HK-2 (cell line): Measurements from ENCODE around the gene CTNNA2.

Experiments
- DNase-seq: peaks from one replicate; pipeline ENCODE4 v3.0.0-alpha.2; 2018; ENCODE audit not compliant: unreplicated experiment

CTNNA2 gene

DNA sequence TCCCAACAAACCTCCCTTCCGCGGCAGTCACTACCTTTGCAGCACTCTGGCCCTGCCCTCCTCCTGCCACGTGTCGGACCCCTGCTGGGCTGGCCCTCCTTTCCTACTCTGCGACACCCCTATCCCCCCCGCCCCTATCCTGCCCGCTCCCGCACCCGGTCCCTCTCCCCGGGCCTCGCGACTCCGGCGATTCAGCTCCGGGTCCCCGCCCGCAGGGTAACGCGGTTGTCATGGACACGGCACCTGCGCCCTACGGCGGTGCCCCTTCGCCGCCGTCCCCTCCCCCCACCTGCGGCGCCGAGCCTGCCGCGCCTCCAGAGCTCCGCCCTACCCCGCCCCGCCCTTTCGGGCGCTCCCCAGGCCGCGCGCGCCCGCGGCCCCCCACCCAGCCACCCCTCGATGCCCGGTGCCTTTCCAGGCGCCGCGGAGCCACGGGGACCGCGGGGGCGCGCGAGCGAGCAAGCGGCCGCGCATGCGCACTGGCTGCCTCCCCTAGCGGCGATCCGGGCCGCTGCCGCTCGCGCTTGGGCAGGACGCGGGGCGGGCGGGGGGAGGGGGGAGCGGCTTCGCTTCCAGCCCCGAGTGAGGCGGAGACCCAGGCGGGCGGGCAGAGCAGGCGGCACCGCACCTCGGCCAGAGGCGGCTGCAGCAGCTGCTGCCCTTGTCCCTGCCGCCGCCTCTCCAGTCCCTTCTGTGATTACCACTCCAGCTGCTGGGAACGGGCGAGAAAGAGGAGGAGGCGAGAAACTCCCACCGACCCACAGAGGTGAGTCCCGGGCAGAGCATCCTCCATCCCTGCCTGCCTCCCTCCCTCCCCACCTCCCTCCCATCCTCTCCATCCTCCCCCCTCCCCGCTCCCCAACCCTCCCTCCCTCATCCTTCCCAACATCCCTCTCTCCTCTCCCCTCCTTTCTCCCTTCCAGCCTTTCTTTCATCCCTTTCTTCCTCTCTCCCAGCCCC, at the start of gene CTNNA2:
Gene CTNNA2 (plus strand): TSS at position 610 of the 960 bp plus-strand sequence.
- peak; percentile 71 for DNase-seq

DNA sequence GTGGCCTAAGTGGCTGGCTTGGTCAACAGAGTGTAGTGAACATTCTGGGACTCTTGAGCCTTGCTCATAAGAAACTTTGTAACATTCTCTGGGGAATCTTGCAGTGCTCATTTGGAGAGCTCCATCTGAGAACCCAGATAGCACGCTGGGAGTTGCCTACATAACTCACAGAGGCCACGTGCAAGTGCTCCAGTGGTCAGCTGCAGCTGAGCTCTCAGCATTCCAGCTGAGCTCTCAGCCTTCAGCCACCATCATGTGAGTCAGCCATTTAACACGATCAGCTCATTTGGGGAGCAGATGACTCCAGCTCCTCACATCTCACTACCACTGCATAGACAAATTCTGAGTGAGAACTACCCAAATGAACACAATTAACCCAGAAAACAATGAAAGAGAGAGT, 25.5 kb upstream of the CTNNA2 start:
- no peak for DNase-seq

DNA sequence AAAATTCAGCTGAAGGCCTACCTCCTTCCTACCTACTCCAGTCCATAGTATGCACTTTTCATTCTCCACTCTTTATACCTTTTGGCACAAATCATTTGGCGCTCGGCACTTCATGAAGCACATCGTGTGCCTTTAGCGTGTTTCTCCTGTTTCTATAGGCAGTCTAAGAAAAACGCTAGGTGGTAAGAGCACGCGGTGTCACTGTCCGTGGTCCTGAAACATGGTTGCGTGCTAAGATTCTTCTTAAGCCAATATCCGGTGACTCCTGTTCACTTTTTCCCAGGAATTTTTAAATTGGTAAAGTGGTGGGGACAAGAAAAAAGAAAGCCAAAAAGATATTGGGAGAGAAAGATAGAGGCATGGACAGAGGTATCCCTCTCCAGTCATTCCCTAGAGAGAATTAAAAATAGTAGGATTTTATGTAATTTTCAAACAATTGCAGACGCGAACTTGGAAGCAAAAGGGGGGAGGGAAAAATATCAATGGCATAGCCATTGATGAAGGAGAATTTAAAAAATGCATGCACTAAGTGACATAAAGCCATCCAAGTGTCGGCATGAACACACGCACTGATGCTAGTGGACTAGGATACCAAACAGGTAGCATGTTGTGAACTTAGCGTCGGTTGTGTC, 1.4 kb upstream of the CTNNA2 start:
- peak; percentile 51 for DNase-seq

DNA sequence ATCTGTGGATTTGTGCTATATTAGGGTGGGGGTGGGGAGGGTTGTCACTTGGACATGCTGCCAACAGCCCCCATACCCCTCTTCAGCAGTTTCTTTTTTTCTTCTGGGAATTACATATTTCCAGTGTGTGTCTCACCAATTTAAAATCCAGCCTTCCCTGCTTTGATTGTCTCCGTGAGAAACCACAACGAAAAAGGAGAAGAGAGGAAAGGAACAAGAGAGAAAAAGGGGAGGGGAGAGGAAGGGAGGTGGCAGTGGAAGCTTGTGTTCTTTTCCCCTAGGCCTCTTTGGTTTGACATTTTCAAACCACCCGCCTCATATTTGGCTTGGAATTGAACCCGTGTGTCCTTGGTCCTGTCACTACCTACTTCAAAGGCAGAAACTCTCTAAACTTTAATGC, 860 bp downstream of the CTNNA2 start:
- DNase-seq = no peak

DNA sequence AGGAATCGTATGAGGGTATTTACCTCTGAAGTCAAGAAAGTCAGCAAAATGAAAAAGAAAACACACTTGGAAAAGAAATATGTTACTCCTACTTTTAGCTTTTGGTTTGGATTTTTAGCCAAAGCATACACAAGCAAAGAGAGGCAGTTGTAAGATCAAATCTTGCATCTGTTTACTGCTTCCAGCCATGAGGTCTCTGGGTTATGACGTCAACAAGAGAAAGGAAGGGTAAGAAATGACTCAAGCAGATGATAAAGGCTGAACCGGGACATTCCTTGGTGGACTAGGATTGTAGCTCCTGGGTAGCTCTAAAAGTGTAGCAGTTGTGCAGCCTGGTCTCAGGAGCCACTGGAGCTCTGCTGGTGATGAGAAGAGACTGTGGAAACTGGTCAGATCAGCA, 16.8 kb downstream of the CTNNA2 start:
- no peak for DNase-seq

DNA sequence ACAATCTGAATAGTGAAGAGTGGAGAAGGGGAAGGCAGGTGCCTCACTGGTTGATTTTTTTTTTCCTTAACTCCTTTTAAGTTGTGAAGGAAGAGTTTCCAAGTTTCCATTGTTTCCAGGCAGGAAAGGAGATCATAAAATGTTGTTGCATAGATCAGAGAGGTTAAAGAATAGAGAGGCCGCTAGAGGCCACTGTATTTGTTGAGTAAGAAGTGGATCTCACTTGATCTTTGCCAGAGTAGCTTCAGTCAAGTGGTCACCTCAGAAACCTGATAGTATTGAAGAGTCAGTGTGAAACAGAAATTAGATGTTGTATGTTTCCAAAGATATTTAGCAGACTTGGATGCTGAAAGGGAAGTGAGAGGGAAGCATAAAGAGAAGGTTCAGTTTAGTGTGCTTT, 17.6 kb downstream of the CTNNA2 start:
- no peak for DNase-seq

DNA sequence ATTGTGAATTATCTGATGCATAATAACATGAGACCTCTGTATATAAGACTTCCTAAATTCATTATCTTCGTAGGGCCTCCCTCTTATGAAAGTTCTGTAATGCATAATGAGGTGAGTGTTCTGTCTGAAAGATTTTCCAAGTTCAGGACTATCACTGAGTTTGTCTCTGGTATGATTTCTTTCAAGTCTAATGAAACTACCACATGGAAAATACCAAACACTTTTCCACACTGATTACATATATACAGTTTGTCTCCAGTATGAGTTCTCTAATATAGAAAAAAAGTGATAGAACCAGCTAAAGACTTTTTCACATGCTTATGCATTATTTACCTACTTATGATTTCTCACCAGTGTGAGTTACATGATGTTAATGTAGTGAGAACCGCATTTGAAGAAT, 34.7 kb downstream of the CTNNA2 start:
- no peak for DNase-seq

DNA sequence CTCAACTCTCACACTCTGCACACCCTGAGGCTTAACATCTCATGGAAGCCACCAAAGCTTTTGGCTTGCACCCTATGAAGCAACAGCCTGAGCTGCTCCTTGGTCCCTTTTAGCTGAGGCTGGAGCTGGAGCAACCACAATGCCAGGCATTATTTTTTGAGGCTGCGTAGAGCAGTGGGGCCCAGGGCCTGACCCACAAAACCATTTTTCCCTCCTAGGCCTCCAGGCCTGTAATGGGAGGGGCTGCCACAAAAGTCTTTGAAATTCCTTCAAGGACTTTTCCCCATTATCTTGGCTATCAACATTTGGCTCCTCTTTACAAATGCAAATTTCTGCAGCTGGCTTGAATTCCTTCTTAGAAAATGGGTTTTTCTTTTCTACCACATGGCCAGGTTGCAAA, 39.8 kb downstream of the CTNNA2 start:
- no peak for DNase-seq

DNA sequence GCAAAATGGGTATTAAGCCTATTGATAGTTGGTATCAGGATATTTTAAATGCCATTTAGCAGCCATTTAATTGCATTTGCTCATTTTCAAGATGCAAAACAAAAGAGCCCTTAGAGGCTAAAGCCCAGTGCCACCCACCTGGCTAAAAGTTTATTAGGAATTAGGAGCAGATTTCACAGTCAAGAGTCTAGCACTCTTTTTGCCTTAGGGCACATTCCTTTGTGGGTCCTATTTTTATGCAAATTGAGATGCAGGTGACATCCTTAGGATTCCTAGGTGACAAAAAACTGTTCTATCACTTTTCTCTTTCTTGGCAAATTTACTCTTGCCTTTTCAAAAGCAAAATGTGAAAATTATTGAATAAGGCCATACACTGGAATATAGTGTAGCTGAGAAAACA, 42.0 kb downstream of the CTNNA2 start:
- no peak for DNase-seq

DNA sequence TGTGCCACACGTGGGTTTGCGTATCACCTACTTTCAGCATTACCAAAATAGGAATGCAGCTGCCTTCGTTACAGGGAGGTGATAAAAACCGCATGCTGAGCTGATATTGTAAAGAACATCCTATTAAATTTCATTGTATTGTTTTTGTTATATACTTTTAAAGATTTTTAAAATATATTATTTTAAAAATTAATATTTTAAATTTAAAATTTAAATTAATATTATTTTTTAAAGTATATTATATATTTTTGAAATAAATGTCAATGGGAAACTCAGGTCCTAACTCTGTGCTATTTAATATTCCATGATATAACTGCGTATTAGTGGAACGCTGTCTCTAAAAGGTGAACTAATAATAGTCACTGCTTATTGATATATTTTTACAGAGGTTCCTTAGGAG, 51.2 kb downstream of the CTNNA2 start:
- no peak for DNase-seq

DNA sequence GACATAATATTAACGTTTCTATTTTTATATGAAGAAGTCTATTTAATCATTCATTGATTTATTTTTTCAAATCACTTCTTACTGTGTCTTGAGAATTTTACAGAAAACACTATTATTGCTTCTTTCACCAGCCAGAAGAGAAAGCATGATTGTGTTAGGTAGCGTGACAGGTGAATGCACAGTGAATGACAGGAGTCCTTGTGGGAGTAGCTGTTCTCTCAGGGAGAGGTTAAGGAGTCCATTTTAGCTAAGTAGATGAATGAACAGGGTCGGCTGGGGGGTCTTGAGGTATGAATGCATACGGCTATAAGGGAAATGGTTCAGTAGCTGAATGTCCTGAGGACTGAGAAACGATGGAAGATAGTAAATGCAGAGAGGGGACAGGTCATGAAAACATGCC, 56.2 kb downstream of the CTNNA2 start:
- DNase-seq = no peak

DNA sequence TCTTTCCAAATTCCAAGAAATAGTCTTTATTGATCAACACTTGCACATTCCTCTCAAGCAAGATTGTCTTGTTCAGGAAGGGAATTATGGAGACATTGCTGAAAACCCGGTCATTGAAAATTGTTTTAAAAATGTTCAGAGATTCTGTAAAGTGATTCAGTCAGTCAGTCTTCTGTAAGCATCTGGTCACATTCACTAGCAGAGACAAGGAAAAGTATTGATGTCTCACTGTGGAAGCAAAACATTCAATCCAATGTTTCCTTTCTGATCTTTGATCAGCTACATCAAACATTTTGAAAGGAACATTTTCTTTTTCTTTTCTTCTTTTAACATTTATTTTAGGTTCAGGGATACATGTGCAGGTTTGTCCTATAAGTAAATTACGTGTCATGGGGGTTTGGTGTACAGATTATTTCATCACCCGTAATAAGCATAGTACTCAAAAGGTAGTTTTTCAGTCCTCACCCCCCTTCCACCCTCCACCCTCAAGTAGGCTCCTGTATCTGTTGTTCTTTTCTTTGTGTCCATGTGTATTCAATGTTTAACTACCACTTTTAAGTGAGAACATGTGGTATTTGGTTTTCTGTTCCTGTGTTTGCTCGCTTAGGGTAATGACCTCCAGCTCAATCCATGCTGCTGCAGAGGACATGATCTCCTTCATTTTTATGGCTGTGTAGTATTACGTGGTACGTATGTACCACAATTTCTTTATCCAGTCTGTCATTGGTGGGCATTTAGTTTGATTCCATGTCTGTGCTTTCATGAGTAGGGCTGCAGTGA, 61.2 kb downstream of the CTNNA2 start:
- DNase-seq = no peak

DNA sequence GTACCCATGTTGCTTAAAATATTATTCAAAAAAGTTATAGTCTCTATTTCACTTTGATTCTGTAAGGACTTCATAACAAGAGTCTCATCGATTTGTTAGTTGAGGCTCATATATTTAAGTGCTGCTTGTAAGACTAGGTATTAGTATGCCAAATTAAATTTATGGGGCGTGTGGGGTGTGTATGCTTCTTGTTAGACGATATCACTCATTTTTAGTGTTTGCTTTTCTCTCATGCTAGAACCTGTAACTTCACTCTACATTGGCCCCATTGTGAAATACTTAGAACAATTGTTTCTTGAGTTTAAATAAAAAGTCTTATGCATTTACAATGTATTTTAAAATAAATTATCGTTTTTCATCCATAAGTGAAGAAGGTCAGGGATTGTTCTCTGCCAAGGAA, 63.6 kb downstream of the CTNNA2 start:
- no peak for DNase-seq

DNA sequence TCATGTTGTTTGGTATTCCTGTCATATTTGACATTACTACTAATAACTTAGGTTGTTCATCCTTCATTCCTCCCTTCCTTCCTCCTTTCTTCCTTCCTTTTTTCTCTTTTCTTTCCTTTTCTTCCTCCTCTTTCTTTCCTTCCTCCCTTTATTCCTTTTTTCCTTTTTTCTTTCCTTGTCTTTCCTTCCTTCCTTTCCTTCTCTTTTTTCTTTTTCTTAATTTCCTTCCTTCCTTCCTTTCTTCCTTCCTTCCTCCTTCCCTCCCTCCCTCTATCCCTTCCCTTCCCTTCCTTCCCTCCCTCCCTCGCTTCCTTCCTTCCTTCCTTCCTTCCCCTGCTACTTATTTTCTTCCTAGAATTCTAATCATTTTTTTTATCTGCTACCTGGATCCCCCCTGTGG, 66.1 kb downstream of the CTNNA2 start:
- DNase-seq = no peak

DNA sequence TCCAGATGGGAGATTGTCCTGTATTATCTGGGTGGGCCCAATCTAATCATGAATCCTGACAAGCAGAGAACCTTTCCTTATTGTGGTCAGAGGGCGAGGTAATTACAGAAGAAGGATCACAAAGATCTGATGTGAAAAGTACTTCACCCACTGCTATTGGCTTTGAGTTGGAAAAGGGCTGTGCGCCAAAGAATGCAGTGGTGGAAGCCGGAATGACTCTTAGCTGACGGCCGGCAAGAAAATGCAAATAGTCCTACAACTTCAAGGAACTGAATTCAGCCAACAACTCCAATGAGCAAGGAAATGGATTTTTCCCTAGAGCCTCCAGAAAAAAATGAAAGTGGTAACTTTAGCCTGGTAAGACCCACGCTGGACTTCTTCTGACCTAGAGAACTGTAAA, 67.3 kb downstream of the CTNNA2 start:
- DNase-seq = no peak

DNA sequence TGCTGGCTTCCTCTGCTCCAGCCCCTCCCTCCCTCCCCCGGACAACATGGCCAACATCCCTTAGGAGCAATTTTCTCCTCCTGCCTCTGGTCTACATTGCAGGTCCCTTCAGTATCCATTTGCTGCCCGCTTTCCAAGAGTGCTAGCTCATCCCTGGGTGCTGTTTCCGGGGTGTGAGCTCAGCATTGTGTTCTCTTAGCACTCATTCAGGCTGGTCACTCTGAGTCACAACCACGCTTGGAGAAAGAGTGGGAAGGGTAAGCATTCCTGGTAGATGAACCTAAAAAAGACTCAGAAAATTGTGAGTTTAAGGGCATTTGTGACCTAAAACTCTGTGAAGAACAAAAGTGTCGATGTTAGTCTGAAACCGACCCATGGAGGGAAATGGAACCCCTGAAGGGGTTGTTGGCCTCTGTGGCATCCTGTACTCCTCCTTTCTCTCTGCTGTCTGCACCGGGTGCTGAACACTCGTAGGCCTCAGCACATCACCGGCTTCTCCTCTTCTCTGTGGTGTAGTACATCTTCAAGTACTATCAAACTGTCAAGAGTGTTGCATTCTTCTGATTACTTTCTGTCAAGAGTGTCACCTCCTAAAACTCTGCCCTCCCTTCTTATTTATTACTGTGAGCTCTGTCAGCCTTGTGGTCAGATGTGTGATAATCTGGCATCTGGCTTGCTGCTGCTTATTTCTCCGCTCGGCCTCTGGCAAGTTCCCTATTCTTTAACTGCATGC, 73.0 kb downstream of the CTNNA2 start:
- peak; percentile 62 for DNase-seq

DNA sequence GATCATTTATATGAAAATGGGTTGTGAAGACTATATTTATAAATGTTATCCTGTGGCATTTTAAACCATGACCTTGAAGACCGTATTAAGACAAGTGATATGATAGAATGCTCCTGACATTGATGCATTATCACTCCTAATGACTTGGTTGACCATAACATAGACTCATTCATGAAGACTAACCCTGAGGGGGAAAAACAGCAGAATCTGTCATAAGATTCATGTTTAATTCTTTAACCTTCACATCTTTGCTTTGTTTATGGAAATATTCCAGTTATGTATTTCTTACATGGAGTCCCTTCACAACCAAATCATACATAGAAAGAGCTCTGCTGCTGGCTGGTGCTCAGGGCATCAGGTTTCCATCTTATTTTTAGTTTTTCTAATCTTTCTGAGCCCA, 78.4 kb downstream of the CTNNA2 start:
- DNase-seq = no peak

DNA sequence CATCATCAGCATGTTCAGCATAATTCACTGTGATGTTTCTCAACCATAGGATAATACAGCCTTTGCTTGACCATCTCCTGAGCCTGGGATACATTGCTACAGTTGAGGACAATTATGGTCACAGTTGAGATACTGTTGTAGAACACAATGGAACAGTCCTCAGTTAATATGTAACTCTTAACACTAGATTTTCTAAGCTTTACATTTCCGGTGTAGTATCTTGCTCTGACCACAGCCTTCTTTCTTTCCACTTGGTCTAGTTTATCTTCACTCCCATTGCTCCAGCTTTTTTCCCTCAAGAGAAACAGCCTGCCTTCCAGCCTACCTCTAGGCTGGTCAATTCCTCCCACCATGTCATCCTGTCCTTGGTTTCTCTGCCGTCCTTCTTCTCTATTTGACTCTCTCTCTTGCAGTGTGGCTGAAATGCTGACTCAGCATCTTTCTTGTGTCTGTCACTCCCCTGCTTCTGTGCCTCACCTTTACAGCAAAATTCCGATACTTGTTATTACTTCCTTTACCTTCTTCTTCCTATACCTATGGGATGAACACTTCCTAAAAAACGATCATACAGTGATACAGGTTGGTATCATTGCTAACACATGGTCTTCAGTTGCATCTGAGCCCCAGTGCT, 80.5 kb downstream of the CTNNA2 start:
- DNase-seq = peak; percentile 6

DNA sequence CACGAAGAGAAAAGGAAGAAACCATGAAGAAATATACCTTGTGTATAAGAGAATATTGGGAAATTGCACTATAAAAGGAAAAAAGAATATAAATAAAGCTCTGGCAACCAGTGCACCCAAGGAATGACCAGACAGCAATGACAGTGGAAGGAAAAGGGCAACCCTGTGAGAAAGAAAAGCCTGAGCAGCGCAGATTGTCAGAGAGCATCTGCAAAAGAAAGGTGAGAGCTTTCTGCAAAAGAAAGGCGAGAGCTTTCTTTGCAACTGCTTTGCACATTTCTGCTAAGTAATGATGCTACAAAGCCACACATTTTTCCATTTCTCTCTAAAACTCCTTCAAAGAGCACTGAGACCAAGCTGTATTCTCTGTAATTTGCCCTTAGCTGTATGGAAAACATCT, 83.6 kb downstream of the CTNNA2 start:
- DNase-seq = no peak

DNA sequence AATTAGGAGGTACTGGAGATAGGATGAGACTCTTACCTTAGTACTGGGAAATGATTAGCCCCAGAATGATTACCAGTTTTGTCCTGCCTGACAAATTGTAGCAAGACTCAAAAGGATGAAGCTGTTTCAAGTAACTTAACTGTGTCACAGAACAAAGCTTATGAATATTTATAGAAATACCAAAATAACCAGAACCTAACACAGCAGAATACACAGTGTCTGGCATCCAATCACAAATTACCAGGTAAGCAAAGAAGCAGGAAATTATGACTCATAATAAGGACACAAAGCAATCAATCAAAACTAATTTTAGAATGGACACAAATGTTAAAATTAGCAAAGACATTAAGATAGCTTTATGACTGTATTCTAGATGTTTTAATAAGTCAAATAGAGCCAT, 91.9 kb downstream of the CTNNA2 start:
- DNase-seq = no peak

DNA sequence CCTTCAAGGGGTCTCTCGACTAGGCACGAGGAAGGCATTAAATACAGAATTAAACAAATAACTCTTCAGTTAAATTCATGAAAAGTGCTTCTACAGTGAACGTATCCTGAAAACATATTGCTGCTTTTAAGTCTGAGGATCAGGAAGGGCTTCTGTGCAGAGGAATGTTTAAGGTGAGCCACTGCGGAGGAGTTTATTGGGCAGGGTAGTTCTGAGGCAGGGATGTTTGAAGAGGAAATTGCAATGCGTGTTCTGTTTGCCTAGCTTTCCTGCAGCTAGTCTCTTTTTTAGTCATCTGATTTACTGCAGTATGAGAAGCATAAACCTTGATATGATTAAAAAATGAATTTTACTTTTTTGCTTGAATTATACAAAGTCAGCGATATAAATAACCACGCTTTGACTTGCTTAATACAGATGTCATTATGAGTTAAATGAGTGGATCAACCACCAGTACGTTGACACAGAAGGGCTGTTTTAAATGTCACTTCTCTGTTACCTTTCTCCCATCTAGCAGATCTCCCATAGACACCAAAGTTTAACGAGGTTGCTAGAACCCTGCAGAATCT, 98.7 kb downstream of the CTNNA2 start:
- DNase-seq = no peak
